K562 (cell line): ENCODE data around the gene OSBPL10. TPM values are rescaled to one million over a fixed set of nuclear protein-coding genes. Genes with fewer than 3 reads are reported as not detected.

ENCODE experiments used
- ATAC-seq: fragments of 200-7000 bp; cut with Tn5 transposase; 3 replicates; pipeline ENCODE4 v1.9.1; 2020; ENCODE audit warnings: moderate library complexity
- BruUV-seq: library from RNA; stranded (reverse); fragments of 400-500 nt; replicated peaks from 2 replicates; lab custom pipeline; 2021; lab: Mats Ljungman, UMichigan
- CTCF ChIA-PET: fragments of 300-600 bp; formaldehyde crosslinking; extraction: SDS; loops from one replicate; lab custom pipeline; 2021; ENCODE audit warnings: low intra/inter-chr PET ratio; lab: Yijun Ruan, JAX
- POLR2A ChIA-PET: fragments of 300-600, 350-650 bp; sonication (Branson Sonifier 250); formaldehyde crosslinking; extraction: SDS; loops from one replicate; lab custom pipeline; 2021; ENCODE audit warnings: antibody characterized with exemption, inconsistent platforms; lab: Yijun Ruan, JAX
- DNase-seq, 4 experiments: peaks; one replicate each; pipeline versions ENCODE4 v3.0.0 to v3.0.0-alpha.2; 2011 to 2018; ENCODE audit warnings: low spot score in 3 of 4, mixed read lengths in 3 of 4; ENCODE audit errors: extremely low read depth in 1 of 4
- FAIRE-seq: peaks from 2 replicates; lab custom pipeline; 2011; peaks lifted over from hg19 to GRCh38; lab: Jason Lieb, UNC
- H2AFZ ChIP-seq: 2 replicates; pipeline ENCODE4 v1.6.0; 2011; ENCODE audit warnings: low read depth, low read length, control low read depth, inconsistent platforms
- H3K27ac ChIP-seq: fragments of 200-600 bp; 3 replicates; pipeline ENCODE4 v1.8.0; 2011; ENCODE audit warnings: low read depth, mild to moderate bottlenecking, control low read depth, inconsistent platforms, low read length, moderate library complexity, mixed read lengths; ENCODE audit errors: extremely low read depth
- H3K27me3 ChIP-seq, 2 experiments: fragments of 300-600 bp in 1 of 2; 2 replicates in 1 of 2; 3 replicates in 1 of 2; pipeline versions ENCODE4 v1.6.0 to v1.8.0; 2011; ENCODE audit warnings: inconsistent platforms in 2 of 2, low read length in 2 of 2, mild to moderate bottlenecking in 1 of 2, mixed read lengths in 1 of 2, moderate library complexity in 1 of 2; ENCODE audit not compliant: control insufficient read depth in 2 of 2, insufficient read depth in 2 of 2
- H3K36me3 ChIP-seq: fragments of 300-600 bp; 3 replicates; pipeline ENCODE4 v1.8.0; 2011; ENCODE audit warnings: mild to moderate bottlenecking, low read length, inconsistent platforms; ENCODE audit not compliant: control insufficient read depth, insufficient read depth
- H3K4me1 ChIP-seq, 2 experiments: fragments of 200-600 bp in 1 of 2; replicated peaks in 1 of 2; 2 replicates in 1 of 2; 3 replicates in 1 of 2; pipeline versions ENCODE4 v1.5.1 to v1.8.0; 2011; ENCODE audit warnings: inconsistent platforms in 2 of 2, low read length in 2 of 2, mild to moderate bottlenecking in 1 of 2, mixed read lengths in 1 of 2, moderate library complexity in 1 of 2; ENCODE audit not compliant: control insufficient read depth in 2 of 2, insufficient read depth in 2 of 2
- H3K4me2 ChIP-seq: 2 replicates; pipeline ENCODE4 v1.6.1; 2011; ENCODE audit warnings: low read length, control low read depth, inconsistent platforms, mixed read lengths; ENCODE audit not compliant: insufficient read depth
- H3K4me3 ChIP-seq: fragments of 200-600 bp; sonication (generic), shearing (Covaris generic); 2 replicates; pipeline ENCODE4 v1.5.1; 2016; ENCODE audit warnings: control low read depth, inconsistent platforms
- H3K79me2 ChIP-seq: fragments of 200-600 bp; 3 replicates; pipeline ENCODE4 v1.8.0; 2011; ENCODE audit warnings: low read length, inconsistent platforms; ENCODE audit not compliant: control insufficient read depth, insufficient read depth
- H3K9ac ChIP-seq, 2 experiments: 2 replicates each; pipeline versions ENCODE4 v1.6.0 to v1.6.1; 2011; ENCODE audit warnings: low read depth in 2 of 2, low read length in 2 of 2, control low read depth in 1 of 2, inconsistent platforms in 1 of 2, mild to moderate bottlenecking in 1 of 2, mixed read lengths in 1 of 2; ENCODE audit not compliant: insufficient read depth in 1 of 2
- H3K9me1 ChIP-seq: one replicate; pipeline ENCODE4 v1.6.0; 2011; ENCODE audit warnings: inconsistent platforms, mild to moderate bottlenecking, low read length, moderate library complexity; ENCODE audit not compliant: control insufficient read depth, insufficient read depth
- H3K9me3 ChIP-seq: replicated peaks from 2 replicates; pipeline ENCODE4 v1.5.1; 2011; ENCODE audit warnings: low read depth, low read length, inconsistent platforms; ENCODE audit not compliant: control insufficient read depth, insufficient read depth
- H4K20me1 ChIP-seq: replicated peaks from 2 replicates; pipeline ENCODE4 v1.6.1; 2011; ENCODE audit warnings: low read length, inconsistent platforms, mixed read lengths; ENCODE audit not compliant: control insufficient read depth, insufficient read depth
- NR2C2 ChIP-seq, 2 experiments: fragments of 200-800 bp in 1 of 2; sonication (Bioruptor generic) in 1 of 2; sonication (generic) in 1 of 2; formaldehyde crosslinking in 1 of 2; IDR thresholded peaks; 2 replicates each; pipeline versions ENCODE4 v1.6.1 to v1.8.0; 2016 to 2022; ENCODE audit warnings: mild to moderate bottlenecking in 1 of 2, missing compliant biosample characterization in 1 of 2, missing genetic modification characterization in 1 of 2, missing genetic modification reagents in 1 of 2
- RFX5 ChIP-seq: IDR thresholded peaks from 2 replicates; pipeline ENCODE4 v1.6.1; 2011; ENCODE audit warnings: low read depth, mild to moderate bottlenecking, improper control_type of control experiment, low read length
- THAP12 ChIP-seq: fragments of 250-450 bp; sonication (Bioruptor Pico); IDR thresholded peaks from 2 replicates; pipeline ENCODE4 v1.9.0; 2021; ENCODE audit warnings: mild to moderate bottlenecking, inconsistent platforms
- ZFP1 ChIP-seq: fragments of 450-650 bp; formaldehyde crosslinking; IDR thresholded peaks from 2 replicates; pipeline ENCODE4 v1.4.0; 2020; ENCODE audit warnings: mild to moderate bottlenecking, mixed read lengths
- ZNF174 ChIP-seq: fragments of 250-450 bp; sonication (Bioruptor Pico); IDR thresholded peaks from 2 replicates; pipeline ENCODE4 v1.4.0; 2020; ENCODE audit warnings: mild to moderate bottlenecking
- ZNF347 ChIP-seq: fragments of 450-650 bp; formaldehyde crosslinking; IDR thresholded peaks from 2 replicates; pipeline ENCODE4 v1.4.0; 2020; ENCODE audit warnings: low read depth, mild to moderate bottlenecking, moderate library complexity
- WGBS: fragments of 100-300 bp; shearing (Covaris generic); methylation state at CpG from one replicate; pipeline ENCODE4 v1.1.6; 2016; ENCODE audit warnings: low coverage, mixed read lengths; ENCODE audit not compliant: insufficient coverage; ENCODE audit errors: missing lambda C conversion rate; 5-methylcytosine and 5-hydroxymethylcytosine counted together
- in situ Hi-C: fragments of 300-500 bp; cut with MboI; formaldehyde crosslinking; loops from 4 replicates; pipeline ENCODE4 v1.15.0; 2018; ENCODE audit warnings: inconsistent platforms, mixed read lengths
- intact Hi-C: fragments of 100-400 bp; cut with micrococcal nuclease; formaldehyde crosslinking; loops from 2 replicates; pipeline ENCODE4 v1.14.2; 2022
- polyA plus RNA-seq, 8 experiments: library from polyadenylated mRNA; depleted of rRNA in 4 of 8; stranded (reverse) in 5 of 8; unstranded in 3 of 8; fragments of >200 nt; fragmentation: Nextera tagmentation in 2 of 8; fragmentation: Illumina TruSeq in 1 of 8; extraction: Ambion mirVana in 2 of 8; extraction: Trizol in 1 of 8; gene quantifications; 2 replicates each; pipeline versions ENCODE4 v1.2.1 to v1.2.3, GENCODE V29; 2011 to 2014; ENCODE audit warnings: inconsistent platforms in 1 of 8, missing spikeins in 1 of 8
- total RNA-seq, 7 experiments: library from RNA; depleted of rRNA in 6 of 7; stranded (reverse); fragments of >200 nt in 6 of 7; fragmentation: Illumina TruSeq in 2 of 7; extraction: Trizol in 2 of 7; gene quantifications; 2 replicates each; pipeline versions ENCODE4 v1.2.1 to v1.2.3, GENCODE V29; 2011 to 2021; ENCODE audit warnings: low replicate concordance in 1 of 7

Gene OSBPL10
- total and polyA plus RNA-seq, 9 of the 15 experiments (the other 6 are each of a cell fraction or from before 2014, with no cell fraction given), result 0.03 to 0.19 (median 0.14) TPM; not detected in 2

- CTCF ChIA-PET, result no interaction called here
- Histone ChIP-seq H3K9me3 (no peaks in the 10 kb centered on the region), H3K9me1 (no peaks in the 10 kb centered on the region), H3K27ac (no peak overlapping the region), H4K20me1 (no peaks in the 10 kb centered on the region), H3K4me2 (no peak overlapping the region), H3K79me2 (no peaks in the 10 kb centered on the region), H3K9ac (no peak overlapping the region), H3K36me3 (no peaks in the 10 kb centered on the region), H3K27me3 (peaks cover 0 to 19% of the 10 kb centered on the region in 2 experiments; a peak in 3 of 5 replicates), H3K4me1 (no peaks in the 10 kb centered on the region), H3K4me3 (no peak overlapping the region), H2AFZ (no peak overlapping the region)
- 0% methylated on average over 4 of the region's 4 CpGs for WGBS
- no peak for DNase-seq
- in situ Hi-C loops, result no loop called here
- no TSS peak for BruUV-seq
- intact Hi-C loops, result no loop called here
- no peak for FAIRE-seq
- POLR2A ChIA-PET, result interaction anchor here (0.6 kb wide), 1 partner anchor 1245 kb away, joined by 3 read pairs; no protein-coding TSS in a partner anchor
- TF ChIP-seq ZFP1 (CRISPR knock-in tag) (no peak), RFX5 (no peak), ZNF174 (CRISPR knock-in tag) (no peak), ZNF347 (CRISPR knock-in tag) (no peak), NR2C2 (CRISPR knock-in tag; IDR thresholded peaks at IDR 0.05) (no peak), NR2C2 (tag; IDR thresholded peaks at IDR 0.05) (no peak), THAP12 (no peak)
- no peak for ATAC-seq
These were observed 8.0 kb downstream of the OSBPL10 start for GRCh38 chr3:31973081-31973480.
